Right renal cortex interstitium (tissue), 3 donors: Measurements from ENCODE around the gene CCDC77. TPM values are rescaled to one million over a fixed set of nuclear protein-coding genes. Genes with fewer than 3 reads are reported as not detected.

ENCODE experiments used
- DNase-seq, 3 donors: peaks; one replicate each; pipeline ENCODE4 v3.0.0-alpha.2; 2013; ENCODE audit warnings: low read depth in 3 of 3, low spot score in 2 of 3
- polyA plus RNA-seq, 3 donors: library from polyadenylated mRNA; unstranded; fragments of 120-200 nt; gene quantifications; one replicate each; pipeline ENCODE4 v1.2.1, GENCODE V29; 2013; ENCODE audit not compliant: insufficient read length in 3 of 3

Gene CCDC77
- polyA plus RNA-seq, 3 donors: 22.5 to 30.5 (median 22.7) TPM

DNA sequence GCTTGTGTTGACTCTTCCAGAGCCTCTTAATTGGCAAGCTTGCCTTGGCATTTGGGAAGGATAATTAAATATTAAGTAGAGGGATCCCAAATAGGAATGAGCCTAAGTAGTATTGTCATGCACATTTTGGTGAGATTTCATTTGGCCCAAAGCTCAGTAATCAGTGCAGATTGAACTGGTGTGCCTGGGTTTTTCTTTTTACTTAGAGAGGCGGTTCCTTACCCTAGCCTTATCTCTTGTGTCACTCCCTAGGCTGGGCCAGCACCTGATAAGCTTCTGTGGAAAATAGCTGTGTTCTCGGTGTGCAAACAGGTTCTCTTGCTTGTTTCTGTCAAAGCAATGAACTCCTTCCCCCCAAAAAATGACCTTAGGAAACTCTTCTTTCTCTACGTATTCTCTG is 49.0 kb downstream of the CCDC77 start:
- no peak for DNase-seq

DNA sequence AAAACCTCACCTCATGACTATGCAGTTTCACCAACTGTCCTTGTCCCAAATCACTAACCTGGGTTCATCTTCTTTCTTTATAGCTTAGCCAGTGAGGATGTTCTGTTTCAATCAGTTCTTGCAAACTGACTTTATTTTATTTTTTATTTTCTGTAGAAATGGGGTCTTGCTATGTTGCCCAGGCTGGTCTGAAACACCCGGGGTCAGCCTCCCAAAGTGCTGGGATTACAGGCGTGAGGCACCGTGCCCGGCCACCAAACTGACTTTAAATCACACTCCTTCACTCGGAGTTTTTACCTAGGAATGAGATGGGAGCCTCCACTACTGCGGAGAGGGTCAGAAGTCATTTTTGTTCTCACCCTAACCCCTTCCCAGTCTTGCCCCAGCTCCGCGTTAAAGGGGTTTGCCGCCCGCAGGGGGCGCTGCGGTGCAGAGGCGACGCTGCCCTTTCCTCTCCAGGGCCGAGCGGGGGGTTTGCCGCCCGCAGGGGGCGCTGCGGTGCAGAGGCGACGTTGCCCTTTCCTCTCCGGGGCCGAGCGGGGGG is 51.3 kb downstream of the CCDC77 start:
- DNase-seq: no peak

DNA sequence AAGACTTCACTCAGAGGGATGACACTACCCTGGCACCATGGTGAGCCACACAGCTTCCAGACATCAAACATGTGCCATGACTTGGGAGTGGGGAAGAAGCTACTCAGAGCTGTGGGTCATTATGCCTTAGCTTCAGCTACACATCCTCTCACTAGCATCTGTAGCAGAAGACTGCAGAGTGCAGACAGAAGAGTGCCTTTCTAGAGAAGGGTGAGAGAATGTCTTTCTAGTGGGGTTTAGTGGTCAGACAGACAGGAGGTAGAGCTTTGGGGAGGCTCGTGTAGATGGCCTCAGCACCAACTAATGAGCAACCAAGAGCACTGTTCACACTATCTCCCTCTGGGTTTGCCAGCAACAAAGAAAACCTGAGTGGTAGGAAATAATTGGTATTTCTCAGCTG is 53.4 kb downstream of the CCDC77 start:
- no peak for DNase-seq

DNA sequence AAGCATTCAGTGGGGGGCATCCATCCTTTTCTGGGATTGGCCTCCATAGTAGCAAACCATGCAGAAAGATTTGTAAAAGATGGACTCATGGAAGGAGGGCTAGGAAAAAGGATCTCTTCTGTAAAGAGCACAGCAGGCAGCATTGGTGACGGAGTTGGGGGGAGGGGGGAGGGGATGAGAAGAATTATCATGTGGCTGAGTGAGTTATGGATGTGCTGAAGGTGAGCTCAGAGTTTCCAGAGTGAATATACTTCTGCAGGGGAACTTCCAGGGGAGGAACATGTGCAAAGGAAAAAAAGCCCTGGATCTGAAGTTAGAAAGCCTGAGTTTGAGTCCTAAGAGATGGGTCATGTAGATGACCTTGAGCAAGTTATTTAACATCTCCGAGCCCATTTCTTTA is 54.4 kb downstream of the CCDC77 start:
- no peak for DNase-seq

DNA sequence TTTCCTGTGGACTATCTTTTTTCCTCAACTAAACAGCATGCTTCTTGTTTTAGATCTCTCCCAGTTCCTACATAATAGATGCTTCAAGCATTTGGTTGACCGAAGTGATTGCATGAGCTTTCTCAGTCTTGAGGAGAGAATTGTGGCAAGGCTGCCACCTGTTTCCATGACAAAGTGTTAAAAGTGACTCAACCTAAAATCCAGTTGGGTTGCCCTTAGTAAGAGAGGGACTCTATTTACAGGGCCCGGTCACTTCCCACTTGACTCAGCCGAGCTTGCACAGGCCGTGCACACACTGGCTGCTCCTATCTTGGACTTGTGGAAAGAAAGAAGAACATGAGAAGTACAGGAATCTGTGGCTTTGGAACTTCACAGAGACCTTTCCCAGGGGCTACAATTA is 56.2 kb downstream of the CCDC77 start:
- DNase-seq: no peak

DNA sequence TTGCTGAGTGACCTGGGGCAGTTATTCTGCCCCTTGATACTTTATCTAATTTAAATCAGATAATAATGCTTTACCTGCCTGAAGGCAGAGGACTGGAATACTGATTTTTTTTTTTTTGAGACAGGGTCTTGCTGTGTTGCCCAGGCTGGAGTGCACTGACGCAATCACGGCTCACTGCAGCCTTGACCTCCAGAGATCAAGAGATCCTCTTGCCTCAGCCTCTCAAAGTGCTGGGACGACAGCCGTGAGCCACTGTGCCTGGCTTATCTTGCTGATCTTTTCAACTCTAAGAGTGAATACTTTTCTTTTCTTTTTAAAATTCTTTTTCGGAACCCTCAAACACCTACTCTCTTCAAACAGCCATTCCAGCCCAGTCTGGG is 57.6 kb downstream of the CCDC77 start:
- DNase-seq: no peak

DNA sequence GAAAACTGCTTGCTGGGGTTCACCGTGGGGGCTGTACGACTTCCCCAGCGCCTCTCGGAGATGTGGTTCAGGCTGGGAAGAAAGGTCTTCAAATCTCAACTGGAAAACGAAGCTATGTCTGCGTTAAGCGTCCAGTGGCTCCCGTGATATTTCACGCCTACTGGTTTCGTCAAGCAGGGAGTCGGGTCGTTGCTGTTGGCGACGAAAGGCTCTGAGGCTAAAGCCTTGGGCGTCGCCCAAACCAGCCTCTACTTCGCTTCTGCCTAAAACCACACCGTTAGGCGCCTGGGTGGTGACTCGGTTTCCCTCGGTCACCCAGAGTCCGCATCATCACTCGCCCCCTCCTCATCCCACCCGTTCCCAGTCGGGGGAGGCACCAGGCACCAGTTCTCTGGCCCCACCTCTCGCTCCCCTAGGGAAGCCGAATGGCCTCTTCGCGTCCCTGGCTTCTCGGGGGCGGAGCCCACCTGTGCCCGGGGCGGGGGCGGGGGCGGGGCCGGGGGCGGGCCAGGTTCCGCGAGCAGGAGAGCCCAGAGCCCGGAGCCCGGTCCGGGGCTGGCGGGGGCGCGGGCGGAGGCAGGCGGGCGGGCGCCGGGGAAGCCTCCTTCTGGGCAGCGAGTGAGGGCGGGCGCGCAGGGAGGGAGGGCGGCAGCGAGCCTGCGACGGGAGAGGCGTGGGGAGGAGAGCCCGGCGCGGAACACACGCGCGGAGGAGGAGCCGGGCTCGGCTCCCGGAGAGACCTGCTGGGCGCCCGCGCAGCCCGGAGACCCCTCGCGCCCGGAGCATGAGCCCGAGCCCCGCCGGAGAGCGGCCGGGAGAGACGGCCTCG is 58.2 kb downstream of the CCDC77 start, which contains the start of gene B4GALNT3:
TSS of gene B4GALNT3 (plus strand) at position 510 of the 829 bp plus-strand sequence. CDS start 438 bp downstream, outside the sequence.
- no peak for DNase-seq

DNA sequence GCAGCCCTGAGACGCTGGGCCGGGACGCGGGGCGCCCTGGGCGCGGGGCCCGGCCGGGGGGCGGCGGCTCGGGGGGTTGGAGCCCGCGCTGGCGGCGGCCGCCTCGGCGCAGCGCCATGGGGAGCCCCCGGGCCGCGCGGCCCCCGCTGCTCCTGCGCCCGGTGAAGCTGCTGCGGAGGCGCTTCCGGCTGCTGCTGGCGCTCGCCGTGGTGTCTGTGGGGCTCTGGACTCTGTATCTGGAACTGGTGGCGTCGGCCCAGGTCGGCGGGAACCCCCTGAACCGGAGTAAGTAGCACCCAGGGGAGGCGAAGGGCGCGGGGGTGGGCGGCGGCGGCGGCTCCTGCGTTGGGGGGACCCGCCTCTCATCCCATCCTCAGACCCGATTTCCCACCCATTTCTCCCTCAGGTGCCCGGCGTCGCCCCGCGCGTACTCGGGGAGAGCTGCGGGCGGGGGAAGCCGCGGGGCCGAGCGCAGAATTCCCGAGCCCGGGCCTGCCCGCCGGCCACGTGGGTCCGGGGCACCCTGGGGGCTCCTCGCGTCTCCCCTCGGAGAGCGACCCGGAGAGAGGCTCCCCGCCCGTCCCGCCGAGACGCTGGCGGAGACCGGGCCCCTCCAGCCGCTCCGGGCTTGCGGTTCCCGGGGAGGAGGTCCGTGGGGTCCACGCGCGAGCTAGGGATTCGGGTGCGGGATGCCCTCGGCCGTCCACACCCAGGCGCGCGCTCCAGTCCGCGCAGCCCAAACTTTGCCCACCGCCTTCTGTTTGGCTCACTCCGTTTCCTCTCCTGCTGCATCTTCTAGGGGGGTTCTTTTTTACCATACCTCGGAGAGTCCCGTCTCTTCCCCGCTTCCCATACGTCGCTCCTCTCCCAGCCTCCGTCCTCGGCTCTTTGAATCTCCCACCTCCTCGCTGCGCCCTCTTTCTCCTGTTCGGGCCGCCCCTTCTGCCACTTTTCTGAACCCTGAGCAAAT is 59.1 kb downstream of the CCDC77 start:
- no peak for DNase-seq

DNA sequence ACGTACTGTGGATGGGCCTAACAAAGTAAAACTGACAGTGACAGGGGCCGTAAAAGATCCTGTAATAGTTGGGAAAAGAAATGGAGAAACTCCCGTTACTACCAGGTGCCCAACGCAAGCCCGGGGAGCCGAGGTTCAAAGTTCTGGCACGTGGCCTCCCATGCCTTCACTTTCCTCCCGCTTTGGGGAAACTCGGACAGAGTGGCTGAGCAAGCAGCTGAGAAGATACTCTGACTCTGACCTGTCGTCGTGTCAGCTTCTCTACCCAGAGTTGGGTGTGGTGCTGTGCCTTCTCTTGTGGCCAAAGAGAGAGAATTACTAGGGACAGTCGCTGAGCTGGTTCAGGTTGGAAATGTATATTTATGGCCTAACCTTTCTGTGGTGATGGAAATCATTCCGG is 60.0 kb downstream of the CCDC77 start:
- no peak for DNase-seq

DNA sequence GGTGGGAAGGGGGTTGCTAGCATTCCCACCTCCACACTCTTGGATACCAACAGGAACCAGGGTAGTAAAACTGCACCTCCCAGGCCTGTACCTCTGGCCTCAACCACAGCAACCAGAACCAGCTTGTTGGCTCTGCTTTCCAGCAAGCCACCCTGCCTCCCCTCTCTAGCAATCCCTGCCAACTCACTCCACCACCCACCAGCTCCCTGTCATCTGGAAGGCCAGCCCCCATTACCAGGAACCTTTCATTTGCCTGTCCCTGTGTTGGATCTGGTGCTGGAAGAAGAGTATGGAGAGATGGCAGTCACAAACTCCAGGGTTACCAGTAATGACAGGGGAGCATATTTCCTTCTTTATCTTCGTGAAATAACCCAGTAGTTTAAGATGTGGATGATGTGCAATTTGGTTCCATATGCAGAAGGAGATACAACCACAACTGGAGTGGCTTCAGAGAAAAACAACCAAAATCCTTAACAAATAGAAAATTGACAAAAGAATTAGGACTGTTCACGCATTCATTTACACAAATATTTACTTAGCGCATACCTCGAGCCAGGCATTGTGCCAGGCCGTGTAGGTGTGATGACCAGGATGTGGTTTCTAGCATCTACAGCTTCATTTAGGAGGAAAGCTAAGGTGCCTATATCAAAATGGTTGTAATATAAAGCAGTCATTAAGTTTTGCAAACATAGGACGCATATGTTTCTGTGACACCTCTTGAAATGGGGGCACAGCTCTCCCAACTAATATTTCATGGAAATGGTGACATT is 61.7 kb downstream of the CCDC77 start:
- no peak for DNase-seq

DNA sequence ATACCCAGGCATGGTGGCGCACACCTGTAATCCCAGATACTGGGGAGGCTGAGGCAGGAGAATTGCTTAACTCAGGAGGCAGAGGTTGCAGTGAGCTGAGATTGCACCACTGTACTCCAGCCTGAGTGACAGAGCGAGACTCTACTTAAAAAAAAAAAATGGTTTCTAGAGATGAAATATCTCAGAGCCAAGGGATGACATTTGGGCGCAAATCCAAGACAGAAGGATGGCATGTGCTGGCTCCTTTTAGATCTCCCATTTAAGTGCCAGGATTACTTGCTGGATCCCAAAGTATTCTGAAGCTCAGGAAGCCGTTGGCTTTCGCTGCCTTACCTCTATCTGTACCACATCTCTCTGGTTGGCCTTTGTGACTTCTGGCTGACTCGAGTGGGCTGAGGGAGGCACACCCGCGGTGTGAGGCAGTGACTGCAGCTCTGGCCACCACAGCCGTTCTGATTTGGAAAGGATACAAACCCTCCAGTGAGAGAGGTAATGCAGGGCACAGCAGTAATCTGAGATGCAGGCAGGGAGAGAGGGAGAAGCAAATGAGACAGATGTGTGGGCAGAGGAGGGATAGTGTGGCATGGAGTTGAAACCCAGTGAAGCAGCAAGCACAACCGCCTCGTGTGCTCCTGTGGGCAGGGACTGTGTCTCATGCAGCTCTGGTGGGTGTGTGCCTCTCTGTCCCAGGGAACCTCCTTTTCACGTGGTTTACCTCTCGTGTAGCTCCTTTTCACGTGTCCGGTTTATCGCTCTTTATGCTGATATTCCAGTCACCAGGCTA is 63.2 kb downstream of the CCDC77 start:
- DNase-seq: peak in 2 of 3 donors; percentile 31 to 54

DNA sequence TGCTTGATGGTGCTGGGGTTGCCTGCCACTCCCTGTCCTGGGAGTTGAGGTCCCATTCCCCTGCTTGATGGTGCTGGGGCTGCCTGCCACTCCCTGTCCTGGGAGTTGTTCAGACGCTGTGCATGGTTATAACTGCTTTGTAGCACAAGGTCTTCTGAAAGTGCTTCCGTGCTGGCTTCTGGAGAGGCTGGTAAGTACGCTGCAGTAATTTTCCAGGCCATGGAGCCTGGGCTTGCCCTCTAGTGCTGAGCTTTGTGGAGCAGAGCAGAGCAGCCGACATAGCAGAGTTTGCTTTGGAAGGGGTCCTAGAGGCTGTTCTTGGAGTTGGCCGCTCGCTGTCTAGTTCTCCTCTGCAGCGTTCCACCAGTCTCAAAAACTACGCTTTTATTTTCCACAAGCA is 64.6 kb downstream of the CCDC77 start:
- DNase-seq: no peak

DNA sequence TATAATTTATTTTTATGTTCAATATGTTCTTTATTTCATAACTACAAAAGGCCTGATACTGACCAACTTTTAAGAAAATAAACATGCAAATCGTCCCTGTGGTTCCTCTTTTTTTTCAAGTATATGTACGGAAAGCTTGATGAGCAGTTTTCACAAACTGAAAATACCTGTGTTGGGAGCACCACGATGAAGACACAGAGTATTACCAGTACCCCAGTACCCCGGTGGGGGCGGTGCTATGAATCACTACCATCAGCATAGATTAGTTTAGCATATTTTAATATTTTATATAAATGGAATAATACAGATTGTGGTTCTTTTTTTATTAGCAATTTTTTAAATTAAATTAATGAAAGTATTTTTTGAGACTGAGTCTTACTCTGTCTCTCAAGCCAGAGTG is 65.3 kb downstream of the CCDC77 start:
- no peak for DNase-seq

DNA sequence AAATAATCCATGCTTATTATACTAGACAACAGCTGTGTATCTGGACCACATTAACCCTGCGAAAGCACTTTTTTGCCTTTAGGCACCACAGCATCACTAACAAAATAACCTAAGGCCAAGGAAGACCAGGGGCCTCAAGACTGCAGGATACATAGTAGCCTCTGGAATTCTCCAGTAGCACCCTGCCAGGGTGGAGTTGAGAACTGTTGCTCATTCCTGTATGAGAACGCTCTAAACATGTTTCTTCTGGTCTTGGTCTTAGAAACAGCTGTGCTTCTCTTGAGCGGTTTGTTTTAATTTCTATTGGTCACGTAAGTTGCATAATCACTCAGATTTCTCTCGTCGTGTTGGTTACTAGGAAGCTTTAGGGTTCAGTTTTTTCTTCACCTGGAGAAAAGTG is 66.1 kb downstream of the CCDC77 start:
- DNase-seq: no peak

DNA sequence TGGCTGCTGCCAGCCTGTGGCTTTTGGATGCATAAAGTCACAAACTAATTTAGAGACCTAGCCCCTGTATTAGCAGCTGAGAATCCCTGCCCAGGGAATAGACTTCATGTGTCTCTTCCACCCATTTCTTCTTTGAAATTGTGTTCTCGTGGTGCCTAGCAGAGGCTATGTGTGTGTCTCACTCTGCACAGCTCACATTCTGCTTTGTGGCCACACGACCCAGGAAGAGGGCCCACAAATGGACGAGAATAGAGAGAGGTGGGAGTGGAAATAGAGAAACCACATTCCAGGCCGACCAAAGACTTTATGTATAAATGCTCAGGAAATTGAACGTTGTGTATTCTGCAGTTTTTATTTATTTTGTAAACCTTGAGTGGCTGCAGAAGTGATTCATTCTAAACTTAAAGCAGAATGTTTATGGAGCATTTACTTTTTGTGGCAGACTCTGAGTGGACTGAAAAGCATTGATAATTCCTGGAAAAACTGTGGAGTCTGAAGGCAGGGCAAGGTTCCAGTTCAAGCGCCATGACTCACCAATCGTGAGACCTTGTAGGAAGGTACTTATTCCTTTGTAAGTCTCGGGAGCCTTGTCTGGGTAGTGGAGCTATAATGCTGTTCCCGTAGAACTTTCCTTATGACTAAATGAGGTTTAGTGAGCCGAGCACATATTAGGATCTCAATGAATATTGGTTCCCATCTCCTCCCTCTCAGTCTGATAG is 67.4 kb downstream of the CCDC77 start:
- DNase-seq: no peak

DNA sequence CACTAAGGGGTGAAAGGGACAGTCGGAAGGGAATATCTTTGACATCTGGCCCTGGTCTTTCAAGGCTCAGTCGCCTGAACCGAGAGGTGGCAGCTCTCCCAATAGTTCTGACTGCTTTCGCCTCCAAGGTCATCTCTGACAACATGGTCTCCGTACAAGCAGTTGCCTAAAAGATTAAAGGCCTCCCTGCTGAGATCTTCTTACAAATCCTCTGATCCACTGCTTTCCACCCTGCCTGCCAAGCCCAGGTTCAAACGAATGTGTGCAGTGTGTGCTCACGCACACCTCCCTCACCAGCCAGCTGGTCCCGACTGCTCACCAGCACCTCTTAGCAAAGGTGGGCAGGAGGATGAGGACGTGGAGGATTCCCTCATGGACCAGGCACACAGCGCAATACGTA is 68.7 kb downstream of the CCDC77 start:
- DNase-seq: no peak

DNA sequence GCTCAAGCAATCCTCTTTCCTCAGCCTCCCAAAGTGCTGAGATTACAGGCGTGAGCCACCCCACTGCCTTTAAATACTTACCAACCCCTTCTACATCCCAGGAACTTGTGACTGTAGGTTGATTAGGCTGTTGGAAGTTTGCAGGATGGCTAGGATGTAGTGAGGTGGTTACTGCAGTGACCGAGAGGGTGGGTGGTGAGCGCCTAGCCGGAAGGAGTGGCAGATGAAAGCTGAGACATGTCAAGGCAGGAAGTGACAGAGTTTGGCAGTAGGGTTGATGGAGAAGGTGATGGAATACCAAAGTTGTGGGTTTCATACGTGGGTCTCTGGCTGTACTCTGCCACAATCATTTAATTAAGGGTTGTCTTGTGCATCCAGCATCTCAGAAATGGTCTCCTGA is 71.8 kb downstream of the CCDC77 start:
- DNase-seq: no peak

DNA sequence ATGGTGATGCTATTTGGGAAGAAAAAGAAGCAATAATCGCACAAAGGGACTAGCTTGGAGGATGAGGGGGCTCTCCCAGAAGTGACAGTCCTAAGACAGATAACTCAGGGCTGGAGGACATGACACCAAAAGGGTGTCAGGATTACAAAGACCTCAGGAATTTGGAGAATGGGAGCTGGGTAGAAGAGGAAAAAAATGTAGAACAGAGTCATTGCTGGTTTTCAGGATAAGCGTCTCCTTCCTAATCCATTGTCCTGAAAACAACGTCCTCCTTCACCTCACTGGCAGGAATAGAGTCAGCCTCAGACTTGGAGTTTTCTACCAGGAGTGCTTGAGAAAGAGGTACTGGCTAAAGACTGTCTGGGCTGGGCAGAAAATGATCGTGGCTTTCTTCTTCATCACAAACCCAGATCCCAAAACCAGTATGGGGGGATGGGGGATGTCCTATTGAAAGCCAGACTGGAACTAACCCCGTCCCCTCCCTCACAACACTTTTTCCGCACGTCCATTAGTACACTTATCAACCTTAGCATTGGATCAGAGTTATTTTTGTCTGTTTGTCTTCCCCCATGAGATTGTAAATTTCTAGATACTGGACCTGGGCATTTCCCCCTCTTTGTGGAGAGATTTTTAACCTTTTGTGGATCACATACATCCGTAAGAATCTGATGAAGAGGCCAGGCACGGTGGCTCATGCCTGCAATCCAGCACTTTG is 72.6 kb downstream of the CCDC77 start:
- DNase-seq: no peak

DNA sequence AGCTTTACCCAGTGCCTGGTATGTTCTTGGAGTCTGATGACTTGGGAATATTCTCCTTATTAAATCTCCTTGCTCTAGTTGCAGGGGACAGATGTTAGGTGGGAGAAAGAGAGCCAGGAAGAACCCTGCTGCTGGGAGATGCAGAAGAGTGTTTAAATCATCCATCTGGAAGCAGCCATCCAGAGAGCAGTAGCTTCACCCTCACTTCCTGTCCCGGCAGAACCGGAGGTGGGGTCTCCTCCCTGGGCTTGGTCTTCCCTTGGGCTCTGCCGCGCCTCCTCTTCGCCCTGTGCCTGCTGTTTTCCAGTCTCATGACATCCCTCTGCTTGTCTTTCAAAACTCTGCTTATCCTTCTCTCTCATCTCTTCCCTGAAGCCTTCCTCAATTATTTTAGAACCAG is 73.8 kb downstream of the CCDC77 start:
- DNase-seq: no peak
